Esophagus muscularis mucosa (tissue), 4 donors: ENCODE measurements around the gene DSN1. TPM values are rescaled to one million over a fixed set of nuclear protein-coding genes. Genes with fewer than 3 reads are reported as not detected.
A peak's percentile ranks its signal among the peaks of the same experiment; 100 is the strongest.

Experiments used
- DNase-seq: peaks from one replicate; pipeline ENCODE4 v3.0.0-alpha.2; 2017; ENCODE audit errors: extremely low spot score
- H3K27ac ChIP-seq, 4 donors: fragments of 200-600 bp; sonication (generic); replicated peaks in 1 of 4; 1 replicate in 3 of 4; 2 replicates in 1 of 4; pipeline ENCODE4 v1.5.1; 2016 to 2019; ENCODE audit warnings: mild to moderate bottlenecking in 1 of 4
- H3K27me3 ChIP-seq, 4 donors: fragments of 200-600 bp; sonication (generic); one replicate each; pipeline versions ENCODE4 v1.5.1 to v1.6.0; 2016 to 2019
- H3K36me3 ChIP-seq, 4 donors: fragments of 200-600 bp; sonication (generic); one replicate each; pipeline ENCODE4 v1.5.1; 2016 to 2019
- H3K4me1 ChIP-seq, 4 donors: fragments of 200-600 bp; sonication (generic); one replicate each; pipeline ENCODE4 v1.5.1; 2016 to 2019
- H3K4me3 ChIP-seq, 4 donors: fragments of 200-600 bp; sonication (generic); 1 replicate in 2 of 4; 2 replicates in 2 of 4; pipeline ENCODE4 v1.5.1; 2016 to 2019; ENCODE audit warnings: mild to moderate bottlenecking in 4 of 4, moderate library complexity in 1 of 4
- H3K9me3 ChIP-seq, 4 donors: fragments of 200-600 bp; sonication (generic); 1 replicate in 3 of 4; 2 replicates in 1 of 4; pipeline ENCODE4 v1.5.1; 2016 to 2019
- CTCF ChIP-seq, 3 experiments: fragments of 200-600 bp in 2 of 3; fragments of 450-650 bp in 1 of 3; sonication (generic) in 2 of 3; IDR thresholded peaks; one replicate each; pipeline ENCODE4 v1.5.1; 2017 to 2019; ENCODE audit warnings: antibody characterized with exemption in 3 of 3, mild to moderate bottlenecking in 2 of 3, moderate library complexity in 1 of 3
- EP300 ChIP-seq: sonication (generic); formaldehyde crosslinking; IDR thresholded peaks from one replicate; pipeline ENCODE4 v1.6.1; 2017; ENCODE audit warnings: antibody characterized with exemption
- POLR2A ChIP-seq: fragments of 450-650 bp; IDR thresholded peaks from one replicate; pipeline ENCODE4 v1.6.1; 2017; ENCODE audit warnings: antibody characterized with exemption, moderate library complexity, mild to moderate bottlenecking, low read depth
- POLR2AphosphoS5 ChIP-seq, 2 donors: sonication (generic); formaldehyde crosslinking; IDR thresholded peaks; one replicate each; pipeline ENCODE4 v1.6.1; 2017; ENCODE audit warnings: antibody characterized with exemption in 2 of 2
- WGBS: methylation state at CpG from one replicate; pipeline ENCODE4 v1.1.5; 2018; 5-methylcytosine and 5-hydroxymethylcytosine counted together
- intact Hi-C: fragments of 100-400 bp; cut with DNase I; formaldehyde crosslinking; loops from one replicate; pipeline ENCODE4 v1.15.1; 2023
- total RNA-seq, 4 donors: library from RNA; depleted of rRNA; stranded (reverse); fragments of >200 nt; gene quantifications; one replicate each; pipeline versions ENCODE4 v1.1.0 to v1.2.1, GENCODE V29; 2016

The DSN1 gene
- total RNA-seq, 4 donors from 2014 or later = 5.1 to 7.5 (median 6.3) TPM

- Histone ChIP-seq H3K36me3 (peaks cover 0 to 21% (median 14%) of the 10 kb centered on the region in 4 donors), H3K27me3 (no peaks in the 10 kb centered on the region), H3K27ac (no peak overlapping the region), H3K4me3 (no peak overlapping the region), H3K4me1 (peaks cover 10 to 34% (median 30%) of the 10 kb centered on the region in 4 donors), H3K9me3 (no peaks in the 10 kb centered on the region)
- no peak for TF ChIP-seq POLR2A
- TF ChIP-seq CTCF (IDR thresholded peaks at IDR 0.05) = no peak
- TF ChIP-seq EP300 = no peak
- TF ChIP-seq POLR2AphosphoS5 (IDR thresholded peaks at IDR 0.05) = no peak
- no peak for DNase-seq
- 72% methylated on average over 3 of the region's 3 CpGs for WGBS
- intact Hi-C loops = loop anchor here (10.0 kb wide), 1 partner anchor 86 kb away; a partner anchor contains a TSS
These were observed 5.5 kb upstream of the DSN1 start for GRCh38 chr20:36778831-36779655.

- Histone ChIP-seq H3K4me3 (no peak overlapping the region), H3K27me3 (no peaks in the 10 kb centered on the region), H3K36me3 (peaks cover 0 to 10% (median 4%) of the 10 kb centered on the region in 4 donors), H3K27ac (peak overlapping the region in 1 of 4 donors; percentile 14), H3K4me1 (peaks cover 17 to 43% (median 36%) of the 10 kb centered on the region in 4 donors), H3K9me3 (no peaks in the 10 kb centered on the region)
- 49% methylated on average over 3 of the region's 3 CpGs for WGBS
- DNase-seq = no peak
- TF ChIP-seq CTCF (IDR thresholded peaks at IDR 0.05) = no peak
- no peak for TF ChIP-seq EP300
- TF ChIP-seq POLR2A = no peak
- TF ChIP-seq POLR2AphosphoS5 (IDR thresholded peaks at IDR 0.05) = no peak
- intact Hi-C loops = loop anchor here (10.0 kb wide), 1 partner anchor 87 kb away; a partner anchor contains a TSS
These were observed 4.0 kb upstream of the DSN1 start for GRCh38 chr20:36777576-36777975.

DNA sequence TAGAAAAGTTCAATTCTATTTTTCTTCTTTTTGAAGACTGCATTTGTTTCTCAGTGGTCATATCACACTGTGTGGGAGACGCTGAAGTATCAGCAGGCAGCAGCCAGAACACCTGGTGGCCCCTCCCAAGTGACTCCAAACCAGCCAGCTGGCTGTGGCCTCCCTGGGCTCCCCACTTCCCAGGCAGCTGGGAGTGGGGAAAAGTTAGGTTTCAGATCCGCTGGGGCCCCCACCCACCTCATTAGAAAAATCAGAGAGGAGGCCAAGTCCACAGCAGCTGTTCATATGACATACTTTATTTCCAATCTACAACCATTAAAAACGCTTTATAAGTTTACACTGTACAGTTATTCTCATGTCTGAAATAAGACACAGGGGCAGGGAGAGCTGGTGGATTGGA is 3.6 kb upstream of the DSN1 start:
- Histone ChIP-seq H3K36me3 (peaks cover 0 to 7% (median 3%) of the 10 kb centered on the region in 4 donors), H3K27ac (peak overlapping the region in 1 of 4 donors; percentile 14), H3K4me1 (peaks cover 18 to 46% (median 38%) of the 10 kb centered on the region in 4 donors), H3K9me3 (no peaks in the 10 kb centered on the region), H3K27me3 (no peaks in the 10 kb centered on the region), H3K4me3 (no peak overlapping the region)
- TF ChIP-seq POLR2AphosphoS5 (IDR thresholded peaks at IDR 0.05) (no peak), POLR2A (no peak), EP300 (no peak)
- 44% methylated on average over 3 of the region's 3 CpGs for WGBS
- intact Hi-C loops = loop anchor here (10.0 kb wide), 1 partner anchor 88 kb away; a partner anchor contains a TSS
- DNase-seq = no peak

GRCh38 chr20:36775826-36776225 is 2.3 kb upstream of the DSN1 start:
- Histone ChIP-seq H3K9me3 (no peaks in the 10 kb centered on the region), H3K27me3 (no peaks in the 10 kb centered on the region), H3K4me3 (no peak overlapping the region), H3K36me3 (peaks cover 0 to 5% (median 2%) of the 10 kb centered on the region in 4 donors), H3K27ac (peak overlapping the region in 1 of 4 donors; percentile 91), H3K4me1 (peaks cover 18 to 46% (median 38%) of the 10 kb centered on the region in 4 donors)
- intact Hi-C loops = loop anchor here (10.0 kb wide), 1 partner anchor 89 kb away; a partner anchor contains a TSS
- no peak for DNase-seq
- no peak for TF ChIP-seq POLR2A
- TF ChIP-seq POLR2AphosphoS5 (IDR thresholded peaks at IDR 0.05) = no peak
- TF ChIP-seq EP300 = no peak
- TF ChIP-seq CTCF (IDR thresholded peaks at IDR 0.05) = no peak
- WGBS = 86% methylated on average over 3 of the region's 3 CpGs

- Histone ChIP-seq H3K27ac (peak overlapping the region; percentile 91 to 96 (median 94)), H3K4me3 (no peak overlapping the region), H3K9me3 (no peaks in the 10 kb centered on the region), H3K4me1 (peaks cover 18 to 46% (median 38%) of the 10 kb centered on the region in 4 donors), H3K27me3 (no peaks in the 10 kb centered on the region), H3K36me3 (peaks cover 0 to 6% (median 0%) of the 10 kb centered on the region in 4 donors)
- no peak for DNase-seq
- 55% methylated on average over 2 of the region's 2 CpGs for WGBS
- intact Hi-C loops = loop anchor here (10.0 kb wide), 1 partner anchor 90 kb away; a partner anchor contains a TSS
- TF ChIP-seq CTCF (IDR thresholded peaks at IDR 0.05) (no peak), EP300 (no peak), POLR2A (no peak), POLR2AphosphoS5 (IDR thresholded peaks at IDR 0.05) (no peak)
These were observed 1.6 kb upstream of the DSN1 start for GRCh38 chr20:36775196-36775595.
